Heart left ventricle (tissue), 13 donors: ENCODE measurements around the gene RSU1.

Experiments used
- POLR2A ChIP-seq, 2 donors: fragments of 450-650 bp; IDR thresholded peaks; one replicate each; pipeline ENCODE4 v1.6.1; 2017; ENCODE audit warnings: antibody characterized with exemption in 2 of 2, mild to moderate bottlenecking in 2 of 2, moderate library complexity in 2 of 2
- TF ChIP-seq, protein P1 (sequence below), 12 donors: fragments of 200-600 bp; sonication (generic) in 4 of 12; IDR thresholded peaks; one replicate each; pipeline versions ENCODE4 v1.5.0 to v1.8.0; 2018 to 2022; ENCODE audit warnings: antibody characterized with exemption in 12 of 12, mild to moderate bottlenecking in 5 of 12
- donor health status: ischemic (EF 13 %, LVEDD 7.1; RV severe dilation, severe dysfunction).
- donor health status: DM: no; HTN: yes; CAD: no.
- donor health status: DM: no; HTN: no; CAD: no.
- donor health status: ischemic (EF 25% LVEDD 6.9; RV normal size, moderate dysfunction).
- donor health status: ischemic (EF 25% LVEDD 5.7; RV mildly dilated, moderate dysfunction).
- donor health status: ischemic (EF 35%, LVEDD 5.7; RV mildly dilated, moderate dysfunction).
- donor health status: nonischemic (EF 11% LVEDD 7.7; RV severe dilation, severe dysfunction).
- donor health status: DM: yes; HTN: yes; CAD: no.
- donor health status: PGD.
- donor health status: ischemic (EF 29% LVEDD 5.4; RV normal size, mild dysfunction).
- donor health status: nonischemic (EF 23%, LVEDD 6.1; RV moderate dilation, normal function).

DNA sequence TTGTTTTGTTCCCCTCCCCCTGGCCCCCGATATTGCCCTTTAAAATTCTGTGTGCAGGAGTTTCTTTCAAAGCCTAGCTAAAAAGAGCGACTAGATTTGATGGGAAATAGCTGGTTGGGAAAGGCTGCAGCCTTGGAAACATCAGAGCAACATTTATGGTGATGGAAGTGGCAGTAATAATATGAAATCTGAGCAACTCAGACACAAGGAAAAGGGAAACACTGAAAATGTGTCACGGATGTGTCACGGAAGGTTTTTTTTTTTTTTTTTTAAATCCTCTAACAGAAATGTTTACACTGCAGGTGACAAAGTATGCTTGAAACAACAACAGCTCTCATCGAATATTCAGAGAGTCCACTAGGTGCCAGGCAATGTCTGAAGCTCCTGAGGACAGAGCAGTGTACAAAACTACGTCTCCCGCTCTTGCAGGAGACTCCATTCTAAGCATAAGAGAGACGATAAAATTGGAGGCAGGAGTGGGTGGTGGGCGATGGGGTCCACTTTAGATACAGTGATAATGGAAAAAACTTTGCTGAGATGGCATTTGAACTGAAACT lies 143.0 kb downstream of the RSU1 start:
- no peak for TF ChIP-seq POLR2A (IDR thresholded peaks at IDR 0.05)
- TF ChIP-seq, protein P1, sequence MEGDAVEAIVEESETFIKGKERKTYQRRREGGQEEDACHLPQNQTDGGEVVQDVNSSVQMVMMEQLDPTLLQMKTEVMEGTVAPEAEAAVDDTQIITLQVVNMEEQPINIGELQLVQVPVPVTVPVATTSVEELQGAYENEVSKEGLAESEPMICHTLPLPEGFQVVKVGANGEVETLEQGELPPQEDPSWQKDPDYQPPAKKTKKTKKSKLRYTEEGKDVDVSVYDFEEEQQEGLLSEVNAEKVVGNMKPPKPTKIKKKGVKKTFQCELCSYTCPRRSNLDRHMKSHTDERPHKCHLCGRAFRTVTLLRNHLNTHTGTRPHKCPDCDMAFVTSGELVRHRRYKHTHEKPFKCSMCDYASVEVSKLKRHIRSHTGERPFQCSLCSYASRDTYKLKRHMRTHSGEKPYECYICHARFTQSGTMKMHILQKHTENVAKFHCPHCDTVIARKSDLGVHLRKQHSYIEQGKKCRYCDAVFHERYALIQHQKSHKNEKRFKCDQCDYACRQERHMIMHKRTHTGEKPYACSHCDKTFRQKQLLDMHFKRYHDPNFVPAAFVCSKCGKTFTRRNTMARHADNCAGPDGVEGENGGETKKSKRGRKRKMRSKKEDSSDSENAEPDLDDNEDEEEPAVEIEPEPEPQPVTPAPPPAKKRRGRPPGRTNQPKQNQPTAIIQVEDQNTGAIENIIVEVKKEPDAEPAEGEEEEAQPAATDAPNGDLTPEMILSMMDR (IDR thresholded peaks at IDR 0.05), result no peak
